Skeletal muscle tissue (tissue), 4 donors: ENCODE data around the gene KCNQ5. TPM values are rescaled to one million over a fixed set of nuclear protein-coding genes. Genes with fewer than 3 reads are reported as not detected.
"Not testable (repeated sequence)": the region's sequence is repeated elsewhere in the genome, so short reads cannot be mapped to it uniquely, and the experiment has no call there.

Source experiments
- H3K27ac ChIP-seq: one replicate; pipeline ENCODE4 v1.7.0; 2013; ENCODE audit warnings: mild to moderate bottlenecking, low read depth, low read length, inconsistent platforms
- H3K27me3 ChIP-seq, 3 donors: one replicate each; pipeline ENCODE4 v1.7.0; 2013; ENCODE audit warnings: low read length in 3 of 3; ENCODE audit not compliant: control insufficient read depth in 3 of 3, insufficient read depth in 3 of 3
- H3K36me3 ChIP-seq, 3 donors: one replicate each; pipeline ENCODE4 v1.7.0; 2013; ENCODE audit warnings: low read length in 3 of 3; ENCODE audit not compliant: control insufficient read depth in 3 of 3, insufficient read depth in 3 of 3
- H3K4me1 ChIP-seq, 3 donors: one replicate each; pipeline ENCODE4 v1.7.0; 2013; ENCODE audit warnings: low read length in 3 of 3, mild to moderate bottlenecking in 3 of 3; ENCODE audit not compliant: control insufficient read depth in 3 of 3, insufficient read depth in 3 of 3
- H3K4me3 ChIP-seq, 3 donors: one replicate each; pipeline ENCODE4 v1.7.0; 2013; ENCODE audit warnings: low read length in 3 of 3
- H3K9ac ChIP-seq, 3 donors: one replicate each; pipeline ENCODE4 v1.7.0; 2013; ENCODE audit warnings: low read length in 3 of 3, mild to moderate bottlenecking in 3 of 3, moderate library complexity in 2 of 3, low read depth in 1 of 3
- H3K9me3 ChIP-seq, 3 donors: one replicate each; pipeline ENCODE4 v1.7.0; 2013; ENCODE audit warnings: low read length in 3 of 3; ENCODE audit not compliant: control insufficient read depth in 3 of 3
- total RNA-seq: library from RNA; depleted of rRNA; stranded (reverse); fragments of >200 nt; gene quantifications from one replicate; pipeline ENCODE4 v1.2.3, GENCODE V29; 2014
- donor health status: Osteomylitis.

The KCNQ5 gene
- total RNA-seq, 1 donor from 2014 or later: 0.52 TPM

DNA sequence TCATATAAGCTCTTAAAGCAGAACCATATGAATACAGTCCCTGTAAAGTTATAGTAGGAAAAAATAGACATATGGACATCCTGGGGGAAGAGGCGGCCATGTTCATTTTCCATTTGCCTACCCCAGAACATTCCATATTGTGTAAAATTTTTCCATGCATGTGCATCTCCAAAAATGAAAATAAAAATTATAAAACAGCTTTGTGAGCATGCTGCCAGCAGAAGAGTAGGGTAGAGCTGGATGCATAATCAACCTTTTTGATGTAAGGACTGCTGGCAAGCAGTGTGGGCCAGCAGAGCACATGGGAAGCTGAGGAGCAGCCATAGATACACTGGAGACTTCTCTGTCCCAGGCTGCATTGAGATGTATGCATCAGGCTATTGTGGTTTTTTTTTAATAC lies 271.0 kb downstream of the KCNQ5 start:
- Histone ChIP-seq H3K4me3 (no peak overlapping the region), H3K27ac (no peak overlapping the region), H3K36me3 (no peaks in the 10 kb centered on the region), H3K9ac (no peak overlapping the region), H3K27me3 (no peaks in the 10 kb centered on the region), H3K4me1 (no peaks in the 10 kb centered on the region), H3K9me3 (no peaks in the 10 kb centered on the region)

DNA sequence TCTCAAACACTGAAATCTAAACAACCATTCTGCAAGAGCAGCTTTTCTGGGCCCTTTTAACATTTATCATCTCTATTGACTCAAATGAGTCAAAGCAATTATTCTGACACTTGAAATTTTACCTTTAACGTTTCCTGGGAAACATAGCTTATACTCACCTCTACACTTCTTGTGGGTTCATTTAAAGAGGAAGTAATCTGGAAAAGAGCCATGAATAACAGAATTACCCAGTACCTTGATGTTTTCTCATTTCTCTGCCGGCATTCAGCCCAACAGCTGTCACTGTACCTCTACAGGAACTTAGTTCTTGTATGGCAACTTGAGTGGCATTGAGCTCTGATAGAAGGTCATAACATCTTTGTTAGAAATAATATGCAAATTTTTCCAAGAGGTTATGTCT lies 272.2 kb downstream of the KCNQ5 start:
- no peaks in the 10 kb centered on the region for H3K9me3 ChIP-seq
- no peaks in the 10 kb centered on the region for H3K27me3 ChIP-seq
- no peak overlapping the region for H3K27ac ChIP-seq
- no peak overlapping the region for H3K9ac ChIP-seq
- H3K4me1 ChIP-seq: no peaks in the 10 kb centered on the region
- H3K4me3 ChIP-seq: no peak overlapping the region
- H3K36me3 ChIP-seq: no peaks in the 10 kb centered on the region

DNA sequence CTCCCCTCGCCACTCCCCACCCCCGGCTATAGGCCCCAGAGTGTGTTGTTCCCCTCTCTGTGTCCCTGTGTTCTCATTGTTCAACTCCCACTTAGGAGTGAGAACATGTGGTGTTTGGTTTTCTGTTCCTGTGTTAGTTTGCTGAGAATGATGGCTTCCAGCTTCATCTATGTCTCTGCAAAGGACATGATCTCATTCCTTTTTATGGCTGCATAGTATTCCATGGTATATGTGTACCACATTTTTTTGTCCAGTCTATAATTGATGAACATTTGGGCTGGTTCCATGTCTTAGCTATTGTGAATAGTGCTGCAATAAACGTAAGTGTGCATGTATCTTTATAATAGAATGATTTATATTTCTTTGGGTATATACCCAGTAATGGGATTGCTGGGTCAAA lies 276.4 kb downstream of the KCNQ5 start:
- H3K9ac ChIP-seq, H3K36me3 ChIP-seq, H3K9me3 ChIP-seq, H3K27me3 ChIP-seq, H3K27ac ChIP-seq, H3K4me3 ChIP-seq, H3K4me1 ChIP-seq: not testable (repeated sequence)

DNA sequence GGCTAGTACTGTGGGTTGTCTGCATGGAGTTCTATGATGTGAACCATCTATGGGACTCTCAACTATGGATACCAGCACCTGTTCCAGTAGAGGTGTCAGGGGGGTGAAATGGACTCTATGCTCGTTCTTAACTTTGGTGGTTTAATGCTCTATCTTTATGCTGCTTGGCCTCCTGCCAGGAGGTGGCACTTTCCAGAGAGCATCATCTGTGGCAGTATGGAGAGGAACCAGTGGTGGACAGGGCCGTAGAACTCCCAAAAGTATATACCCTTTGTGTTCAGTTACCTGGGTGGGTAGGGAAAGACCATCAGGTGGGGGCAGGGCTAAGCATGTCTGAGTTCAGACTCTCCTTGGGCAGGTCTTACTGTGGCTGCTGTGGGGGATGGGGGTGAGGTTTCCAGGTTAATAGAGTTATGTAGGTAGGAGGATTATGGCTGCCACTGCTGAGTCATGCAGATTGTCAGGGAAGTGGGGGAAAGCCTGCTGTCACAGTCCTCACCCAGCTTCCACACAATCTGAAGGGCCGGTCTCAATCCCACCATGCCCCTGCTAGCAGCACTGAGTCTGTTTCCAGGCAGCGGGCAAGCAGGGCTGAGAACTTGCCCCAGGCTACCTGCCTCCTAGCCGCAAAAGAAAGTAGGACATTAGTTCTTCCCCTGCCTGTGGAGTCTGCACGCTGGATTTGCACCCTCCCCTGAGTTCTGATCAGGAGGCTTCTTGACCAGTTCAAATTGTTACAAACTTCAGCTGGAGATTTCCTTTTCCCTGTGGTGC lies 284.0 kb downstream of the KCNQ5 start:
- no peaks in the 10 kb centered on the region for H3K9me3 ChIP-seq
- H3K9ac ChIP-seq: no peak overlapping the region
- no peak overlapping the region for H3K4me3 ChIP-seq
- H3K4me1 ChIP-seq: peaks cover 0 to 4% (median 3%) of the 10 kb centered on the region in 3 donors
- no peaks in the 10 kb centered on the region for H3K36me3 ChIP-seq
- no peak overlapping the region for H3K27ac ChIP-seq
- no peaks in the 10 kb centered on the region for H3K27me3 ChIP-seq

DNA sequence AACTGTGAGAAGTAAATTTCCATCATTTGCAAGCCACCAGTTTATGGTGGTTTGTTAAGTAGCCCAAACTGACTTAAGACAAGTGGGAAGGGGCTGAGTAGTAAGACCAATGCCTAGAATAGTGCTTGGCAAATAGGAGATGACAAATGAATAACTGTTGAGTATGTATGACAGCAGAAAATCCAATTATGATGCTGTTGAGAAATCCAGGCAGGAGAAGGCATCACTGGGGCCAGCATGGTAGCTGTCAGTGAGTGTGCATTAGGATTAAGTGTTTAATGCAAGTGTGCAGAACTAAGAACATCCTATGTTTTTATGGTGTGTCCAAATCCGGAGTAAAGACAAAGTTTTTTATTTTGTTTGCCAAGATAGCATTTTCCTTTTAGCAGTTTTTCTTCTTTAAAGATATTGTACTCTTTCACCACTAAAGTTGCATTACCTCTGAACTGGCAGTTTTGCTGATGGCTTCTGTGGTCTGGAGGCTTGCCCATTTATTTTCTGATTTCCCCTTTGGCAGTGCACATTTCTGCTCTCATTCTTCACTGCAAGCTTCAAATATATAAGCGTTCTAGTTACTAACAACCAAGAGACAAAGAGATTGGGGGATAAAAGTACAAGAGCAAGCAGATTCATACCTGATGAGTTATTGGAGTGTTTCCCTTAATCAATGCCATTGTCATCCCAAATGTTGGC lies 289.7 kb downstream of the KCNQ5 start:
- Histone ChIP-seq H3K27ac (no peak overlapping the region), H3K9ac (no peak overlapping the region), H3K27me3 (no peaks in the 10 kb centered on the region), H3K4me3 (no peak overlapping the region), H3K9me3 (no peaks in the 10 kb centered on the region), H3K36me3 (no peaks in the 10 kb centered on the region), H3K4me1 (no peaks in the 10 kb centered on the region)

DNA sequence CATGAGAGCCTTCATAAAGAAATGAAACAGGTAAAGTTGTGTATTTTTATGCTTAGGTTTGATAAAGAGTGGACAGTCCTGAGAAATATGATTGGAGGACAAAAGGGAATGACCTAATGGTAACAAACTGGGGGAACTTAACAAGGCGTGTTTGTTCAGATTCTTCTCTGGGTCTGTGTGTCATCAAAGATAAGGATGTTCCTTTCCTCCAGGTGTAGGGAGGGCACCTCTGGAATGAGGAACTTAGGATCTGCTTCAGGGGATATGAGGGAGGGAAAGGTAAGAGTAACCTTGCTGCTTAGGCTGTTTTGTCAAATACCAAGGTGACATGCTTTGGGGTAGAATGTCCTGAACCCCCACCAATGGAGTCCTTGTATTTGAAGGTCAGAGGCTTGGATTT lies 291.9 kb downstream of the KCNQ5 start:
- Histone ChIP-seq H3K27me3 (no peaks in the 10 kb centered on the region), H3K4me1 (peaks cover 0 to under 1% (median 0%) of the 10 kb centered on the region in 3 donors), H3K27ac (no peak overlapping the region), H3K9ac (no peak overlapping the region), H3K4me3 (no peak overlapping the region), H3K36me3 (no peaks in the 10 kb centered on the region), H3K9me3 (no peaks in the 10 kb centered on the region)

DNA sequence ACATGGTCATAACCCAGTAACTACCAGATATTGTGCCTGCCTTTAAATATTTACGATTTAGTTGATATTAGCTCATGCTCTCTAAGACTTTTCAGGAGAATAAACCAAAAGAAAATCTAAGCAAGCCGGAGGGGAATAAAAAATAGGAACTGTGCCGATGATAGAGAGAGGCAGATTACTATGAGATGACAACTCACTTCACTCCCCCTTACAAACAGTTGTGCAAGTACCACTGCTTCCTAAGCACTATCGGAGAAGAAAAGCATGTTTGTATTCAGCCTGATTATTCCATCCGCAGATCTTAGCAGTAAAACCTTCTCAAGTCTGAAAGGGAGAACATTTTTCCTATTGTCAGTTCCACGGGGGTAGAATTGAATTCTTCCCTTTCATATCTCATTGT lies 294.4 kb downstream of the KCNQ5 start:
- no peak overlapping the region for H3K9ac ChIP-seq
- no peak overlapping the region for H3K4me3 ChIP-seq
- no peak overlapping the region for H3K27ac ChIP-seq
- no peaks in the 10 kb centered on the region for H3K27me3 ChIP-seq
- no peaks in the 10 kb centered on the region for H3K9me3 ChIP-seq
- H3K4me1 ChIP-seq: peaks cover 0 to 4% (median 0%) of the 10 kb centered on the region in 3 donors
- no peaks in the 10 kb centered on the region for H3K36me3 ChIP-seq

DNA sequence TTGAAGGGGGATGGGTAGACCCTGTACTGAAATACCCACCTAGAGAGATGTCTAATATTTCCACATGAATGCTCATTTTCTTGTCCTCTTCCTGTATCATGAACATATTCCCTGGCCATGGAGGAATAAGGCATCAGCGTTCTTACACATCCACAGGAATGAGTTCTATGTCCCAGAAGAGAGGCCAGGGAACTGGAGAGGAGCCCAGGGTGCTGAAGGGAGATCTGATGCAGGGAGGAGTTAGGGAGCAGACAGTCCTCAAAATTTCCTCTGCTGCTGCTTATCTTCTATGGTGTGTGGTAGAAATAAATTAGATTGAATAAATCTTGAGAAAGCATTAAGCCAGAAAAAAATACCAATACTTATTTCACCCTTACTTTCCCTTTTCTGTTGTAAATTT lies 295.0 kb downstream of the KCNQ5 start:
- Histone ChIP-seq H3K27ac (no peak overlapping the region), H3K4me3 (no peak overlapping the region), H3K9me3 (no peaks in the 10 kb centered on the region), H3K9ac (no peak overlapping the region), H3K4me1 (peaks cover 0 to 4% (median 0%) of the 10 kb centered on the region in 3 donors), H3K36me3 (no peaks in the 10 kb centered on the region), H3K27me3 (no peaks in the 10 kb centered on the region)

DNA sequence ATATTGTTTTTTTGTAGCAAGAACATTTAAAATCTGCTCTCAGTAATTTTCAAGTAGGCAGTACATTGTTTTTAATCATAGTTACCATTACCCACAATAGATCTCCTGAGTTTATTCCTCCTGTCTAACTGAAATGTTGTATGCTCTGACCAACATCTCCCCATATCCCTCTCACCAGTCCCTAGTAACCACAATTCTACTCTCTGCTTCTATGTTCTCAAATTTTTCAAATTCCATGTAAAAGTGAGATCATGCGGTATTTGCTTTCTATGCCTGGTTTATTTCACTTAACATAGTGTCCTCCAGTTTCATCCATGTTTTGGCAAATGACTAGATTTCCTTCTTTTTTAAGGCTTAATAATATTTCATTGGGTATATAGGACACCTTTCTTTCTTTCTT lies 300.5 kb downstream of the KCNQ5 start:
- Histone ChIP-seq H3K4me3 (no peak overlapping the region), H3K27me3 (no peaks in the 10 kb centered on the region), H3K4me1 (peaks cover 0 to 4% (median 0%) of the 10 kb centered on the region in 3 donors)

DNA sequence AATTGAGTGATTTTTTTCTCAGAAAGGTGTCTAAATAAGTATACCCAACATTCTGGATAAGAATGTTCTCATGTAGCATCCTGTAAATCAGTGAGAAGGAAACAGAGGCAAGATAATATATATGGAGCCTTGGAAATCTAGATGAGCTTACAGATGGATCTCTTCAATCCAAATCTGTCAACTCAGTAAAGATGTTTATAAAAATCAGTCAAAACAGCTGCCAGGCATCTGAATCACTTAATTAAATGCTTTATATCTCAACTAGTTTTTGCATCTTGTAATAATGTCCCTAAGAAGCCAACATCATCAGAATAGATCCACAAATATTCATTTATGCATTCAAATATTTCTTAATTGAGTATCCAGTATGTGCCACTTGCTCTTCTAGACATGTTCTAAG lies 303.3 kb downstream of the KCNQ5 start:
- Histone ChIP-seq H3K27me3 (no peaks in the 10 kb centered on the region), H3K9me3 (no peaks in the 10 kb centered on the region), H3K4me1 (no peaks in the 10 kb centered on the region), H3K27ac (no peak overlapping the region), H3K4me3 (no peak overlapping the region), H3K36me3 (no peaks in the 10 kb centered on the region), H3K9ac (no peak overlapping the region)

More for the DNA sequence above, 300.5 kb downstream of the KCNQ5 start:
- Histone ChIP-seq H3K9ac (no peak overlapping the region), H3K27ac (no peak overlapping the region), H3K36me3 (no peaks in the 10 kb centered on the region), H3K9me3 (no peaks in the 10 kb centered on the region)
